Left forelimb (tissue), 1 donor: Measurements from ENCODE around the gene ZC3H10.

ENCODE experiments used
- DNase-seq: peaks from one replicate; pipeline ENCODE4 v3.0.0-alpha.2; 2018; ENCODE audit warnings: low spot score

ZC3H10 gene

GRCh38 chr12:56127888-56128669, 10.0 kb downstream of the ZC3H10 start, which contains the start of gene ESYT1:
TSS of gene ESYT1 (plus strand) at chr12:56128267. CDS start at chr12:56128320, 53 bp downstream.
- DNase-seq = peak; percentile 97

- no peak for DNase-seq
These were observed 10.7 kb downstream of the ZC3H10 start for GRCh38 chr12:56128670-56129205.

GRCh38 chr12:56129206-56129941, 11.3 kb downstream of the ZC3H10 start:
- no peak for DNase-seq

GRCh38 chr12:56129942-56130495, 12.0 kb downstream of the ZC3H10 start:
- DNase-seq = no peak

- no peak for DNase-seq
These were observed 12.8 kb downstream of the ZC3H10 start for GRCh38 chr12:56130876-56131275.

- no peak for DNase-seq
These were observed 16.8 kb downstream of the ZC3H10 start for GRCh38 chr12:56134897-56135296.

GRCh38 chr12:56137853-56138571, 19.9 kb downstream of the ZC3H10 start:
- no peak for DNase-seq

- no peak for DNase-seq
These were observed 24.1 kb downstream of the ZC3H10 start for GRCh38 chr12:56141946-56142784.

GRCh38 chr12:56143217-56143616, 25.2 kb downstream of the ZC3H10 start:
- DNase-seq = no peak

GRCh38 chr12:56143870-56144269, 25.8 kb downstream of the ZC3H10 start:
- no peak for DNase-seq

GRCh38 chr12:56145217-56145616, 27.2 kb downstream of the ZC3H10 start:
- no peak for DNase-seq

- DNase-seq = no peak
These were observed 28.7 kb downstream of the ZC3H10 start for GRCh38 chr12:56146492-56147460.

- no peak for DNase-seq
These were observed 32.5 kb downstream of the ZC3H10 start for GRCh38 chr12:56150563-56150962.

GRCh38 chr12:56151672-56152131, 33.6 kb downstream of the ZC3H10 start:
- DNase-seq = no peak

GRCh38 chr12:56152132-56152755, 34.2 kb downstream of the ZC3H10 start, which contains the start of gene MYL6B:
TSS of gene MYL6B (plus strand) at chr12:56152587. CDS start at chr12:56153919, 1,332 bp downstream.
- peak; percentile 96 for DNase-seq

GRCh38 chr12:56152756-56153677, 35.0 kb downstream of the ZC3H10 start:
- no peak for DNase-seq

- DNase-seq = no peak
These were observed 35.6 kb downstream of the ZC3H10 start for GRCh38 chr12:56153678-56154065.

- no peak for DNase-seq
These were observed 36.2 kb downstream of the ZC3H10 start for GRCh38 chr12:56154246-56154771.
